Stomach (tissue), 9 donors: Measurements from ENCODE around the gene ULK4. TPM values are rescaled to one million over a fixed set of nuclear protein-coding genes. Genes with fewer than 3 reads are reported as not detected.

Source experiments
- DNase-seq, 2 donors: peaks; one replicate each; pipeline versions ENCODE4 v3.0.0 to v3.0.0-alpha.2; 2013 to 2019
- H3K27ac ChIP-seq, 5 donors: fragments of 200-600 bp in 4 of 5; sonication (generic) in 4 of 5; one replicate each; pipeline ENCODE4 v1.5.1; 2013 to 2019; ENCODE audit warnings: mild to moderate bottlenecking in 1 of 5, moderate library complexity in 1 of 5
- H3K27me3 ChIP-seq, 3 donors: fragments of 200-600 bp; sonication (generic); one replicate each; pipeline ENCODE4 v1.5.1; 2017 to 2019; ENCODE audit warnings: mixed run types in 1 of 3
- H3K36me3 ChIP-seq, 4 donors: fragments of 200-600 bp; sonication (generic); 1 replicate in 3 of 4; 2 replicates in 1 of 4; pipeline ENCODE4 v1.5.1; 2016 to 2019
- H3K4me1 ChIP-seq, 4 donors: fragments of 200-600 bp; sonication (generic); one replicate each; pipeline ENCODE4 v1.5.1; 2016 to 2019
- H3K4me3 ChIP-seq, 4 donors: fragments of 200-600 bp; sonication (generic) in 3 of 4; one replicate each; pipeline ENCODE4 v1.5.1; 2016 to 2019; ENCODE audit warnings: mild to moderate bottlenecking in 1 of 4
- H3K9me3 ChIP-seq, 4 donors: fragments of 200-600 bp; sonication (generic); one replicate each; pipeline ENCODE4 v1.5.1; 2016 to 2019
- CTCF ChIP-seq, 7 experiments: fragments of 450-650 bp in 4 of 7; fragments of 200-600 bp in 3 of 7; sonication (generic) in 3 of 7; IDR thresholded peaks; one replicate each; pipeline ENCODE4 v1.5.1; 2016 to 2019; ENCODE audit warnings: antibody characterized with exemption in 7 of 7, control low read depth in 2 of 7, mild to moderate bottlenecking in 1 of 7
- EP300 ChIP-seq: sonication (generic); formaldehyde crosslinking; IDR thresholded peaks from one replicate; pipeline ENCODE4 v1.6.1; 2017; ENCODE audit warnings: antibody characterized with exemption
- POLR2A ChIP-seq, 4 donors: fragments of 450-650 bp; IDR thresholded peaks; one replicate each; pipeline ENCODE4 v1.6.1; 2016; ENCODE audit warnings: antibody characterized with exemption in 4 of 4, control low read depth in 2 of 4, mild to moderate bottlenecking in 1 of 4, moderate library complexity in 1 of 4
- POLR2AphosphoS5 ChIP-seq, 3 donors: sonication (generic); formaldehyde crosslinking; IDR thresholded peaks; one replicate each; pipeline ENCODE4 v1.6.1; 2016; ENCODE audit warnings: antibody characterized with exemption in 3 of 3
- WGBS, 5 donors: extraction: QIAGEN DNeasy Blood & Tissue Kit in 3 of 5; methylation state at CpG; one replicate each; pipeline versions ENCODE4 v1.1.5 to v1.1.7; 2013 to 2018; 5-methylcytosine and 5-hydroxymethylcytosine counted together
- intact Hi-C: fragments of 100-400 bp; cut with DNase I; formaldehyde crosslinking; loops from one replicate; pipeline ENCODE4 v1.15.1; 2023; ENCODE audit warnings: low total_unique reads
- polyA plus RNA-seq, 3 donors: library from polyadenylated mRNA; stranded (reverse); fragments of 200-250 nt; gene quantifications; one replicate each; pipeline ENCODE4 v1.2.3, GENCODE V29; 2013
- total RNA-seq, 5 donors: library from RNA; depleted of rRNA; stranded (reverse); fragments of >200 nt; gene quantifications; one replicate each; pipeline versions ENCODE4 v1.1.0 to v1.2.3, GENCODE V29; 2014 to 2016
- donor health status: healthy with polysubstance abuse.
- donor health status: Bipolar disorder and iron deficiency.
- donor health status: healthy.

Gene ULK4
- total and polyA plus RNA-seq, 8 donors, result 1.6 to 150 (median 7.4) TPM

GRCh38 chr3:41417574-41417973 lies 544.3 kb downstream of the ULK4 start:
- no peaks in the 10 kb centered on the region for H3K36me3 ChIP-seq
- no peak overlapping the region for H3K4me3 ChIP-seq
- no peak for DNase-seq
- no peaks in the 10 kb centered on the region for H3K27me3 ChIP-seq
- H3K27ac ChIP-seq, result no peak overlapping the region
- H3K9me3 ChIP-seq, result no peaks in the 10 kb centered on the region
- TF ChIP-seq EP300 (no peak), POLR2AphosphoS5 (IDR thresholded peaks at IDR 0.05) (no peak), CTCF (IDR thresholded peaks at IDR 0.05) (no peak), POLR2A (IDR thresholded peaks at IDR 0.05) (no peak)
- intact Hi-C loops, result no loop called here
- 49 to 71% (median 61%) methylated on average over 3 of the region's 3 CpGs for WGBS, 5 donors
- H3K4me1 ChIP-seq, result no peaks in the 10 kb centered on the region

- no peaks in the 10 kb centered on the region for H3K36me3 ChIP-seq
- no peak overlapping the region for H3K27ac ChIP-seq
- no peak overlapping the region for H3K4me3 ChIP-seq
- H3K9me3 ChIP-seq, result no peaks in the 10 kb centered on the region
- TF ChIP-seq POLR2A (IDR thresholded peaks at IDR 0.05) (no peak), POLR2AphosphoS5 (IDR thresholded peaks at IDR 0.05) (no peak), EP300 (no peak), CTCF (IDR thresholded peaks at IDR 0.05) (no peak)
- intact Hi-C loops, result no loop called here
- no peaks in the 10 kb centered on the region for H3K4me1 ChIP-seq
- no peak for DNase-seq
- 28 to 60% (median 34%) methylated on average over 1 of the region's 1 CpG for WGBS, 5 donors
- no peaks in the 10 kb centered on the region for H3K27me3 ChIP-seq
Observed at GRCh38 chr3:41411065-41411464, 550.8 kb downstream of the ULK4 start.

DNA sequence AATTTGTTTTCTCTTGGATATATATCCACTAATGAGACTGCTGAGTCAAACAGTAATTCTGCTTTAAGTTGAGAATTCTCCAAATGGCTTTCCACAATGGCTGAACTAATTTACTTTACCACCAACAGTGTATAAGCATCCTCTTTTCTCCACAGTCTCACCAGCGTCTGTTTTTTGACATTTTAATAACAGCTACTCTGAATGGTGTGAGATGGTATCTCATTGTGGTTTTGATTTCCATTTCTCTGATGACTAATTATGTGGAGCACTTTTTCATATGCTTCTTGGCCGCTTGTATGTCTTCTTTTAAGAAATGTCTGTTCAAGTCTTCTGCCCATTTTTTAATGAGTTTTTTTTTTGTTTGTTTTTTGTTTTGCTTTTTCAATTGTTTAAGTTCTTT lies 556.4 kb downstream of the ULK4 start:
- WGBS, 5 donors, result 77 to 88% (median 82%) methylated on average over 2 of the region's 2 CpGs
- no peak for DNase-seq
- Histone ChIP-seq H3K4me1 (no peaks in the 10 kb centered on the region), H3K27ac (no peak overlapping the region), H3K27me3 (no peaks in the 10 kb centered on the region), H3K36me3 (no peaks in the 10 kb centered on the region), H3K4me3 (no peak overlapping the region), H3K9me3 (no peaks in the 10 kb centered on the region)
- intact Hi-C loops, result no loop called here
- TF ChIP-seq POLR2AphosphoS5 (IDR thresholded peaks at IDR 0.05) (no peak), POLR2A (IDR thresholded peaks at IDR 0.05) (no peak), CTCF (IDR thresholded peaks at IDR 0.05) (no peak), EP300 (no peak)

DNA sequence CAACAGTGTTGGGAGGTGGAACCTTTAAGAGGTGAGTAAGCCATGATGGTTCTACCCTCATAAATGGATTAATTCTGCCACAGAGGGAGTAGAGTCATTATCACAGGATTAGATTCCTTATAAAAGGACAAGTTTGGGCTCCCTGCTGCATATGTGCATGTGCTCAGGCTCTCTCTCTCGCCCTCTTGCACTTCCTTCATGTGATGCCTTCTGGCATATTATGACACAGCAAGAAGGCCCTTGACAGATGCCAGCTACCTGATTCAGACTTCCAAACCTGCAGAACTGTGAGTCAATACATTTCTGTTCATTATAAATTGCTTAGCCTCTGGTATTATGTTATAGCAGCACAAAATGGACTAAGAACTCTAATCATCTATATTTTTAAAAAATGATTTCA lies 557.3 kb downstream of the ULK4 start:
- H3K4me1 ChIP-seq, result no peaks in the 10 kb centered on the region
- no peak for TF ChIP-seq POLR2AphosphoS5 (IDR thresholded peaks at IDR 0.05)
- TF ChIP-seq CTCF (IDR thresholded peaks at IDR 0.05), result no peak
- TF ChIP-seq EP300, result no peak
- TF ChIP-seq POLR2A (IDR thresholded peaks at IDR 0.05), result no peak
- H3K27me3 ChIP-seq, result no peaks in the 10 kb centered on the region
- no peak for DNase-seq
- intact Hi-C loops, result no loop called here
- no peaks in the 10 kb centered on the region for H3K36me3 ChIP-seq
- WGBS, 5 donors, result 89 to 97% (median 91%) methylated on average over 1 of the region's 1 CpG
- H3K27ac ChIP-seq, result no peak overlapping the region
- no peak overlapping the region for H3K4me3 ChIP-seq
- H3K9me3 ChIP-seq, result no peaks in the 10 kb centered on the region
